GM18498 (cell line): ENCODE measurements around the gene GRIK5.

Experiments used
- ATAC-seq: cut with Tn5 transposase; IDR thresholded peaks from one replicate; pipeline ENCODE4 v1.9.1; 2021; ENCODE audit warnings: mild to moderate bottlenecking, moderate library complexity; ENCODE audit not compliant: unreplicated experiment

Gene GRIK5

DNA sequence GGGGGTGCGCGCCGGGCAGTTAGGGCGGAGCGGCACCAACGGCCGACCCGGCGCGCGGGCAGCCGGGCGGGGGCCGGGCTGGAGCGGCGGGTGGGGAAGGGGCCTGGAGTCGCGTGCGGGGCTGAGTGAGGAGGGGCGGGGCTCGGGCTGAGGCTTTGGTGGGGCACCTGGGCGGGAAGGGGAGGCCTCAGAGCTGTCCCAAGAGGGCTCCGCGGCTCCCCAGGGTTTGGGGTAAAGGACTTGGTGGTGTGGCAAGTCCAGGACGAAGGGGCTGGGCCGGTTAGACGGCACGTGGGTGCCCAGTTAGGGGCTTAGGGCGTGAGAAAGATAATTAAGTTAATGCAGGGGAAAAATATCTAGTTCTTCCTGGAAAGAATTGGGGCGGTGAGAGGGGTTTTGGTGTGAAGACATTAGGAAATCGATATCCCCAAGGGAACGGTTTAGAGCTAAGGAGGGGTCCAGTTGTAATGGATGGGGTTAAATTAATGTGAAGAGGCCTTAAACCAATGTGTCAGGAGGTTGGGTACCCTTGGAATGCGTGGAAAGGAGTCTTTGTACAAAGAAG, 6.5 kb upstream of the GRIK5 start:
- ATAC-seq = no peak

GRCh38 chr19:42075616-42076379, 5.8 kb upstream of the GRIK5 start, which contains the start of gene ZNF574:
Gene ZNF574 (plus strand): TSS chr19:42076166. CDS start chr19:42078607, 2,441 bp downstream.
- peak; percentile 94 for ATAC-seq

DNA sequence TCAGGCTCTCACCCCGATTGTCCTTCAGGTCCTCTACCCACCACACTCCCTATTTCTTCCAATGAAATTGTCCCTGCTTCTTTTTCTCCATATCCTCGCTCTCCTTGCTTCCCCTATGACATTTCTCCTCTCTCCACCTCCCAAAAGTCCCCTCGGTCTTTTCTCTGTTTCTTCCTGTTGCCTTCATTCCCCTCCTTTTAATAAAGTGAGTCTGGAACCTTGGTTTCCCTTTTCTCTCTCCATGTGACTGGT, 5.3 kb upstream of the GRIK5 start:
- no peak for ATAC-seq

- ATAC-seq = no peak
Measured at GRCh38 chr19:42074513-42075363, 4.7 kb upstream of the GRIK5 start.

DNA sequence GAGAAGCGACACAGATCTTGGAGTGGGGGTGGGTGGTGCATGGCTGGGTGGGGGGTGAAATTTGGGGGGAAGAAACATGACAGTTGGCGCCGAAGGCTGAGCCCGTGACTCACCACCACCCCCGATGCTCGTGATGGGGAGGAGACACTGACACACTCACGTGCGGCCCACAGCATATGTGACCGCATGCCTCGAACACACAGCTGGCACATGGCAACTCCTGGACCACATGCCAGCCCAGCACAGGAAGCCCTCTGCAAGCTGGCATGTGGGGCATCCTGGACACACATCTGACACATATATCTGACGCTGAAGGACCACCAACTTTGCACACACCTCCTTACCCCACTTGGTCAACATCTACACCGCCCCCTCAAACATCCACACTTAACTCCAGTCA, 1.2 kb upstream of the GRIK5 start:
- ATAC-seq = no peak

- no peak for ATAC-seq
Measured at GRCh38 chr19:42068756-42069571, 1.0 kb downstream of the GRIK5 start.

- no peak for ATAC-seq
Measured at GRCh38 chr19:42068361-42068755, 1.6 kb downstream of the GRIK5 start.

GRCh38 chr19:42067315-42067888, 2.6 kb downstream of the GRIK5 start:
- no peak for ATAC-seq

DNA sequence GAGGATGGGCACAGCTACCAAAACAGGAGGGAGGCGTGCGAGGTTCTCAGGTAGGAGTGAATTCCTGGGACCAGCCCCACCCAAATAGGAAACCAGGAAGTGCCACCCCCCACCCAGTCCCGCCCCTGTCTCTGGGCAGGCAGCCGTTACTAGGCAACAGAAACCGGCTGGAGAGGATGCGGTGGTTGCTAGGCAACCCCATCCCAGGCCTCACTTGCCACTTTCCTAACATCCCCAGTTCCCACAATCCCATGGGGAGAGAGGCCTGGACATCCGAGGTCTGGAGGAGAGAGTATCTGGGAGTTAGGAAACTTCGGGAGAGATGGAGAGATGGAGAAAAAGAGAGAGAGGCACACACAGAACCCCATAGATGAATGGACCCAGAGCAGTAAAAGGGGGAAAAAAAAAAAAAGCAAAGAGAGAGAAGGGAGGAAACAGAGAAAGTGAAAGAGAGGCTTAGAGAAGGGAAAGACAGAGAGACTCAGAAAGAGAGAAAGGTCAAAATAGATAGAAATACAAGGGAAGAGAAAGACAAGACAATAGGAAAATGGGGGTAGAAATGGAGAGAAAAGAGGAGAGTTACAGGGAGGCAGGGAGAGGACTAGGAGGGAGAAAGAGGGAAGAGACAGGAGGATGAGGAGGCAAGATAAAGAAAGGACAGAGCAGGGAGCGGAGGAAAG, 3.8 kb downstream of the GRIK5 start:
- ATAC-seq = no peak

GRCh38 chr19:42065511-42065910, 4.5 kb downstream of the GRIK5 start:
- ATAC-seq = no peak

DNA sequence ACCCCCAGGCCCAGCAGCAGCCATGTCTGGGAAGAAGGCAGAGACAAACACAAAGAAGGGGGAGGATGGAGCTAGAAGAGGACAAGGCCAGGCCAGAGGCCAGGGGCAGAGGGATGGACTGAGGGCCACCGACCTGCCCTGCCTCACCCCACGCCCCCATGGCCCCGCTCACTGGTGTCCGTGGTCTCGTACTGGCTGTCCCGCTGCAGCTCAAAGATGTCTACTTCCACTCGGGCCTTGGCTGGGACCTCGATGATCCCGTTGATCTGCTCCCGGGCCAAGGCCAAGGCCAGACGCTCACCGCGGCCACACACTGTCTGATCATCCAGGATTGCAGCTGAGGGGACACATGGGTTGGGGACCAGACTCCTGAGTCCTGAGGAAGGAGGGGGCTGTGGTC, 5.0 kb downstream of the GRIK5 start:
- no peak for ATAC-seq

DNA sequence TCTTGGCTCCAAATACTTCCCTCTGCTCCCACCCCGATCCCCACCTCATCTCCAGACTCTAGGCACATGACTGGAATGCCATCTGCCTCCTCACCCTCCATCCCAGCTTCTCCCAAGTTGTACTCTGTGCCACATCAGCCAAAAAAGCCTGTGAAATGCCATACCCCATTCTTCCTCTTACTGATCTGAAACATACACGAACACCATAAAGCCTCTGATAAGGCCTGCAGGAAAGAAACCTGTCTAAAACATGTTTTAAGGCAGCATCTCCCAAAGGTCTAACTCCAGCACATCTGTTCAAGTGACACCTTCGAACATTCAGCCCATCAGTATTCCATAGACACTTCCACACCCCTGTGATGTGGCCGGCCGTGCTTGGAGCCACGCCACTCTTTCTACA, 5.6 kb downstream of the GRIK5 start:
- ATAC-seq = no peak

- no peak for ATAC-seq
Measured at GRCh38 chr19:42062381-42062780, 7.6 kb downstream of the GRIK5 start.

- ATAC-seq = no peak
Measured at GRCh38 chr19:42060117-42060516, 9.9 kb downstream of the GRIK5 start.

DNA sequence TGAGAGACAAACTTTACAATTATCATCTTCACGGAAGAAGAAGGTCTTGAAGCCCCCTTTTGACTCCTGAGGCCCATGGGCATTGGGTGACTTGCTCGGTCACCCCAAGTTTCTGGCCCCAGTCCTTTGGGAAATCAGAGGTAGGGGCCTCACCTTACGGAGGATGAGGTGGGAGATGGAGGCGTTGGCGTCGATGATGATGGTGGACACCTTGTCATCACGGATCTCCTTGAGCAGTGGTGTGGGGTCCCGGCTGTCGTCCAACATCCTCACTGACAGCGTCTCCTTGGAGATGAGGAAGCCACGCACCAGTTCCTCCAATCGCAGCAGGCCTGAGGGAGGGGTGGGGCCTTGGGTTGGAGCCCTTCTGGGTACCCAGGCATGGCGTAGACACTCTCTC, 10.8 kb downstream of the GRIK5 start:
- ATAC-seq = no peak

- ATAC-seq = no peak
Measured at GRCh38 chr19:42057846-42058245, 12.2 kb downstream of the GRIK5 start.

- no peak for ATAC-seq
Measured at GRCh38 chr19:42054205-42054604, 15.8 kb downstream of the GRIK5 start.

- no peak for ATAC-seq
Measured at GRCh38 chr19:42053037-42053935, 16.7 kb downstream of the GRIK5 start.

GRCh38 chr19:42052241-42052863, 17.7 kb downstream of the GRIK5 start:
- ATAC-seq = no peak
